Hematopoietic multipotent progenitor cell treated with erythropoietin and hydrocortisone succinate and interleukin-3 and kit ligand, for 4 days (in vitro differentiated cells): Measurements from ENCODE around the gene CPSF2.
"Not testable (repeated sequence)": the region's sequence is repeated elsewhere in the genome, so short reads cannot be mapped to it uniquely, and the experiment has no call there.

Experiments used
- DNase-seq: peaks from one replicate; pipeline ENCODE4 v3.0.0-alpha.2; 2015

Gene CPSF2

DNA sequence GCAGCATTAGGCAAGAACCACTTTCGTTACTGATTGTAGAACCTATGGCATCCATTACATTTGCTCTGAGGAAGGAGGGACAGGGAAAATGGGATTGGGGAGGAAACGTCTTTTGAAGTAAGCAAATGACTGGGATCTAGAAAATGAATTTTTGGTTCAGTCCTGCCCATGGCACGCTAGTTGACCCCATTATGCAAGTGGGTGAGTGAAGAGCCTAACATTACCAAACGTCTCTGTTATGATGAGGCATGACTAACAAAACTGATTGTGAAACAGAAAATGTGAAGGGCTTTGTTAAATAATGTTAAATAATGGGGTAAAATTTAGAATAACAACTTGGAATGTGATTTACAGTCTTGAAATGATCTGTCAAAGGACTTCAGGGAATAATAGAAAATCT lies 38.9 kb downstream of the CPSF2 start:
- no peak for DNase-seq

DNA sequence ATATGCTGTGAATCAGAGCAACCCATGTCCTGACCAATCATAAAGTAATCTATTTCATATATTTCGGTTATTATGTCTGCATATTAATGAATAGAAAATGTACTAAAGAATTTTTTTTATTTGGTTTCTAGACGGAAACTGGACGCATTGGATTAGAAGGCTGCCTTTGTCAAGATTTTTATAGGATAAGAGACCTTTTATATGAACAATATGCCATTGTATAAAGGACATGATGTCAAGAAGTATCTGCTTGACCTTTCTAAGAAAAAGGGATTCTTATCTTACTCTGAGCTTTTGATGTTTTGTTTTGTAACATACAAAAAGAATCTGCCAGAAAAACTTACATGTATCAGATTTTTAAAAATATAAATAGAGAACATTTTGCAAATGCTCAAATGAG lies 39.8 kb downstream of the CPSF2 start:
- no peak for DNase-seq

DNA sequence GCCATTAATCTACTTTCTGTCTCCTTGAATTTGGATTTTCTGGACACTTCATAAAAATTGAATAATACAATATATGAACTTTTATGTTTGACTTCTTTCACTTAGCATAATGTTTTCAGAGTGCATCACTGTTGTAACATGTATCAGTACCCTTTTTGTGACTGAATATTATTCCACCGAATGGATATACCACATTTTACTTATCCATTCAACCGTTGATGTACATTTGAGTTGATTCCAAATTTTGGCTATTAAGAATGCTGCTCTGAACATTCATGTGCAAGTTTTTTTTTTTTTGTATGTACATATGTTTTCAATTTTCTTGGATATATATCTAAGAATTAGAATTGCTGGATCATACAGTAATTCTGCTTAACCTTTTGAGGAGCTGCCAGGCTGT lies 43.2 kb downstream of the CPSF2 start:
- DNase-seq = no peak

DNA sequence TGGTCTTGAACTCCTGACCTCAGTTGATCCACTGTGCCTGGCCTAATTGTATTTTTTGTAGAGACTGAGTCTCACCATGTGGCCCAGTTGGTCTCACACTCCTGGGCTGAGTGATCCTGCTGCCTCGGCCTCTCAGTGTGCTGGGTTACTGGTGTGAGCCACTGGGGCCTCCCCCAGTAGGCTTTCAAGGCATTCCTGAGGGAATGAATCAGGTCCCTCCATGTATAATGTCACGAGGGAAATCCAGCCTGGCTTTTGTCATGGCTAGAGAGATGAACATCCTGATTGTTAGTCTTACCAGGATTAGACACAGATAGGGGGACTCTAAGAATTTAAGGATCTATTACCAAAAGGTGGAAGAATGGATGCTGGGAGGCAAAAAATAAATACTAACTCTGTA lies 51.9 kb downstream of the CPSF2 start:
- DNase-seq = no peak

DNA sequence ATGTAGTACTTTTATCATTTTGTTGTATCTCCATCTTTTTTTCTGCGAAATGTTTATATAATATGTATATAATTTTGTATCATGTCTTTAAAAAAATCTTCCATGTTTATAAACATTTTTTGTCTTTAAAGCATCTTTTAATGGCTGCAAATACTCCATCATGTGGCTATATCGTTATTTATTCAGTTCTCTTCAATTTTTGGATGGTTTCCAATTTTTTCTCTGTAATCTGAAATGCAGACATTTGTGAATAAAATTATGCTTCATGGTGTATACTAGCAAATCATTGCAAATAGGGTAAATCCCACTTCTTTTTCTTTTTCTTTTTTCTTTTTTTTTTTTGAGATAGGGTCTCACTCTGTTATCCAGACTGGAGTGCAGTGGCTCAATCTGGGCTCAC lies 54.0 kb downstream of the CPSF2 start:
- DNase-seq = no peak

DNA sequence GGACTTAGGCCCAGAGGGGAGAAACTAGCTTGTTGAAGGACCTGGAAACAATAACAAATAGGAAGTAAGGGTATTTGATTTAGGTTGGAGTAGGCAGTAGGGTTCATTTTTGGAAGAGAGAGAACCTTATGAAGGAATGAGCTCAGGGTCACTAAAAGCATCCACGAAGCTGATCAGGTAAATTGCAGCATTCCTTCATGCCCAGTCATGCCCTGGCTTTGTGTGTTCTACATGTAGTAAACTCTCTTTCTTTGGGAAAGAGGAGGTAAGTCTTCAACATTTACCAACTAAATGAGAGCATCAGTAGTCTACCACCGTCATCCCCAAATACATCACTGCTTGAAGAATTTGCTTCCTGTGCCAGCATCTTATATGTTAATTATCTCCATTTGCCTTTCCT lies 54.7 kb downstream of the CPSF2 start:
- no peak for DNase-seq

DNA sequence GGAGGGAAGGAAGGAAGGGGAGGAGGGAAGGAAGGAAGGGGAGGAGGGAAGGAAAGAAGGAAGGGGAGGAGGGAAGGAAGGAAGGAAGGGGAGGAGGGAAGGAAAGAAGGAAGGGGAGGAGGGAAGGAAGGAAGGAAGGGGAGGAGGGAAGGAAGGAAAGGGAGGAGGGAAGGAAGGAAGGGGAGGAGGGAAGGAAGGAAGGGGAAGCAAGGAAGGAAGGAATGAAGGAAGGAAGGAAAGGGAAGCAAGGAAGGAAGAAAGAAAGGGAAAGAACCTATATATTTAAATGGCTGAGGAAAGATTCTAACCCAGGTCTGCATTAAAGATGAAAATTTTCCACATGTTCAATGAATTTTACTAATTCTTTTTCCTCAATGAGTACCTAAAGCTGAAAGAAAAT lies 57.4 kb downstream of the CPSF2 start:
- DNase-seq = not testable (repeated sequence)

DNA sequence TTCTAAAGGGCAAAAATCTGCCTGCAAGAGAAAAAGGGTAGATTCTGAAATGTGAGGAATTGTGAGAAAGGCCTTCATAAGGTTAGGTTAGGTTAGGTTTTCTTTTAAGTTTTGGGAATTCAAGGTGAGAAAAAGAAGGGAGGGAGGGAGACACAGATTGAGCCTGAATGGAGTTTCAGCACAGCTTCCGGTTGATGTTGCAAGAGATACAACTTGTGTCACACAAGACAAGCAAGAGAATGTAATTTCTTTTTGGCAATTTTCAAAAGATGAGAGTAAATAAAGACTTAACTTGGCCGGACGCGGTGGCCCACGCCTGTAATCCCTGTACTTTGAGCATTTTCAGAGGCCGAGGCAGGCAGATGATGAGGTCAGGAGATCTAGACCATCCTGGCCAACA lies 63.8 kb downstream of the CPSF2 start:
- no peak for DNase-seq

DNA sequence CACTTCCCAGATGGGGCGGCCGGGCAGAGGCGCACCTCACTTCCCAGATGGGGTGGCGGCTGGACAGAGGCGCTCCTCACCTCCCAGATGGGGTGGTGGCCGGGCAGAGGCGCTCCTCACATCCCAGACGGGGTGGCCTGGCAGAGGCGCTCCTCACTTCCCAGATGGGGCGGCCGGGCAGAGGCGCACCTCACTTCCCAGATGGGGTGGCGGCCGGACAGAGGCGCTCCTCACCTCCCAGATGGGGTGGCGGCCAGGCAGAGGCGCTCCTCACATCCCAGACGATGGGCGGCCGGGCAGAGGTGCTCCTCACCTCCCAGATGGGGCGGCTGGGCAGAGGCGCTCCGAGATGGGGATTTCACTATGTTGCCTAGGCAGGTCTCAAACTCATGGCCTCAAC lies 65.8 kb downstream of the CPSF2 start:
- DNase-seq = not testable (repeated sequence)

DNA sequence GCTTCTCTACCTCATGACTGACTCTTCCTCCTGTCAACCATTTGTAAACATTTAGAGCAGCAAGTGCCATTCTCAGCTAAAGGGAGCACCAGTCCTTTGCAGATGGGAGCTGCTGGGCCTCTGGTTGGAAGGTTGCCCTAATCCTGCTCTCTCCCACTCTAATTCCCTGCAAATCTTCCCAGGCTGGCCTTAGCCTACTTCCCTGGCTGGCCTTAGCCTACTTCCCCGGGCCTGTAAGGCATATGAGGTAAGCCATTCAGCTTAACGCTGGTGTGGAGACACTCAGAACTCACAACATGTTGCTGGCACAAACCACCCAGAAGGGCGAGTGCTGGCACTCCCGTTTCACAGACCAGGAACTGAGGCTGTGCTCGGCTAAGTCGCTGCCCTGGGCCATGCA lies 69.0 kb downstream of the CPSF2 start:
- no peak for DNase-seq

DNA sequence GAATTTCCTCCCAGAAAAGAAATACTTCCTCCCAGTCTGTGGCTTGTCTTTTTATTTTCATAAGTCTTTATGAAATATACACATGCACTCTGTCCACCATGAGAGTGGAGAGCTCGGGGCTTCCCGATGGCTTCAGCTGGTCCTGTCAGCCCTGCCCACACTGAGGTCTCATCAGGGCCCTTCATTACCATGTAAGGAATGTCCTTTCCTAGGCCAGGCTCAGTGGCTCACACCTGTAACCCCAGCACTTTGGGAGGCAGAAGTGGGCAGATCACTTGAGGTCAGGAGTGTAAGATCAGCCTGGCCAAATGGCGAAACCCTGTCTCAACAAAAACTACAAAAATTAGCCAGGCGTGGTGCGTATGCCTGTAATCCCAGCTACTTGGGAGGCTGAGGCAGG lies 77.0 kb downstream of the CPSF2 start:
- DNase-seq = no peak

DNA sequence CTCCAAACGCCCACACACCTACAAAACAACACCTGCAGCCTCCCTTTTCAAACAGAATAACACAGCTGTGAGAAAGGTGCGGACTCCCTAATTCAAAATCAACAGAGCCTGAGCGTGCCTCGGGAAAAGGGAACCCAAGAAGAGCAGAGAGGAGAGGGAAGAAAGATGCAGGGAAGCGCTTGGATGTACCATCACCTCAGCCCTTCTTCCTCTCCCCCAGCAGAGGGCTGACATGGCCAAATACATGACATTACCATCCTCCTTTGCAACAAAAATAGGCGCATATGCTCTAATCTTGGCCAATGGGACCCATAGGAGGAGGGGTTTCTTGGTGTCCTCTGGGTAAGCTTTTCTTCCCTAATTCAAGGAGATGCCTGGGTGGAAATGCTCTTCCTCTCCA lies 78.0 kb downstream of the CPSF2 start:
- no peak for DNase-seq

DNA sequence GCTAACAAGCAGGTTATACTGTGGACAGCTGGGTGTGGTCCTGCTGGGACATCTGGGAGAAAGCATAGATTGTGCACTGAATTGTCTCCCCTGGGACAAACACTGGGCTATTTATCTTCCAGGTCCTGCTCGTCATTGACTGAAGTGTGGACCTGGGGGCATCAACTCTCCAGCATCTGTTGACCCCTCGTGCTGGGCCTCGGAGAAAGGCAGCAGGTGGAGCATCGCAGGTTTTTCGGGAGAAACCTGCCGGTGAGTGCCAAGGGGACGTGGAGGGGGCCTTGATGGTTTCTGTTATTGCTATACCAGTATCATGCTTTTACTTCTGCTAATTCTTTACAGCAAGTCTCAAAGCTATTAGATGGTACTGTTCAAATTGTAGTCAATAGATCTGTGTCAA lies 81.3 kb downstream of the CPSF2 start:
- no peak for DNase-seq

DNA sequence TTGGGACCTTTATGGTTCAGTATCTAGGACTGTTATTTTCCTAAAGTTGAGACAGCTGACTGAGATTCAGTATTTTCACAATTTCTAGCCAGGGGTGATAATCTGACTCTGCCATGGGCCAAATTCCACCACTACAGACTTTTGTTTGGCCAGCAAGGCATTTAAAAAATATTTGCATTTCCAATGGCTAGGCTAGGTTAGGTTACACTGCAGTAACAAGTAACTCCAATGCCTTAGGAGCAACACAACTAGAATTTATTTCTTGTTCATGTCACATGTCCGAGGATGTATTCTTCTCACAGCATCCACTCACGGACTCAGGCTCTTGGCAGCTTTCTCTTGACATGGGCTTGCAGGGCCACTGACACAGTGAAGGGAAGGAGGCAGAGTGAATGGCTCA lies 83.0 kb downstream of the CPSF2 start:
- DNase-seq = no peak

DNA sequence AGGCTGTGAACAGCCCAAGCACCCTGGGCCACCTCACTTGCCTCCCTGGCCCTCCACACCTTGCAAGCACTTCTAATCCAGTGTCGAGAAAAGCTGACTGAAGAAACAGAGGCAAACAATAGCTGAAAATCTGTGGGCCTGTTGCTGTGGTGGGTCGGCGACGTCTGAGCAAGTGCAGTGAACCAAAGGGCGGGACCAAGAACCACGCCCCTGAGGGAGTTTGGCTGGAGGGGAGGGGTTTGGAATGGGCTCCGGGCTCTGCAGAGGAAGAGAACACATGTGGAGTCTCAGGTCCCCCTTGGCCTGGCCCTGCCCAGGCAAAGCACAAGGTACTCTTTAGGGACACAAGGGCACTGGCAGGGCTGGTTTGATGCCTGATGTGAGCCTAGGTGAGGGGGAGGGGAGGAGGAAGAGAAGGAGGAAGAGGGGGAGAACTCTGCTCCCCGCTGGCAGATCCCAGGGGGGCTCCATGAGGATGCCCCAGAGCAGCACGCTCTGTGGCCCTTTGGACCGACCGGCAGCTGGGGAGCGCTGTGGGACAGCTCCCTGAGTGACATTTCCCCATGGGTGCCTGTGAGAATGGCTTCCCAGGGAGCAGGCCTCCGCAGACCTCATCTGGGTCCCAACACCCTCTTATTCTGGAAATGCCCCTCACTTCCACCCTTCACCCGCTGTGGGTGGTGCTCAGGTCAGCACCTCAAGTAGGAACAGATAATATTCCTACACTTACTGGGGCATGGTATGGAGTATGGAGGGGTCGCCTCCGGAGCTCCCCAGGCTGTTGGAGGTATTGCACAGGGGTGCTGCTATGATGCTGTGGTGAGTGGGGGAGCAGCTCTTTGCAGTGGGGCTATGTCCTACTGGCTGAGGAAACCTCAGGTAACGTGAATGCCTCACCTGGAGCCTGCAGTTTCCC lies 85.5 kb downstream of the CPSF2 start:
- no peak for DNase-seq

DNA sequence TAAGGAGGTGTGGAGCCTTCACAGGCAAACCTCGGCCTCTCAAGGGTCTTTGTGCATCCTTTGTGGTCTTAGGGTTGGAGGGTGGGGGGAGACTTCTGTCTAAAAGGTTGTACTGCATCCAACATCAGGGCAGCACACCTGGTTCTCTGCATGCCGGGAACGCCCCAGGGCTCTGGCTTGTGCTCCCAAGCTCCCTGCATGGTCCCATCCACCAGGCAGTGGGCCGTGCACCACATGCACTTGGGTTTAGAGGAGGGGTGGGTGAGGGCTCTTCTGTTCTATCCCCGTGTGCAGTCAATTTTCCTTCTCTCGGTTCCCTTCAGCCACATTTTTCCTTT lies 86.1 kb downstream of the CPSF2 start:
- no peak for DNase-seq

DNA sequence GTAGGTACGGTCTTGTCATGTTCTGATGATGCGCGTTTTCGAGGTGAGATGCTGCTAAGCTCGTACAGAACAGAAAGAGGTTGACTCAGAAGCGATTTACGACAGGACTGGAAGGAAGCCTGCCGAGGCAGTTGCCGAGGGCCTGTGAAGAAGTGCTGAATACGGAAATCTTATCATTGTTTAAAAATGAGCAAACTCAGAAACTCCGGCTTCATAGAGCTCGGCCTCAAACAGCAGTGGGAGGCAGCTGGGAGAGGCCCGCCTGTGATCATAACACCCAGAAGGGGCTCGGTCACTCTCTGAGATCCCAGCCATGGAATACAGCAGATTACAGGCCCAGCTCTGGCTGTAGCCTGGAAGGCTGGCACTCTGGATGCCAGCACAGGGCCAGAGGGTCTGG lies 87.4 kb downstream of the CPSF2 start:
- DNase-seq = no peak

DNA sequence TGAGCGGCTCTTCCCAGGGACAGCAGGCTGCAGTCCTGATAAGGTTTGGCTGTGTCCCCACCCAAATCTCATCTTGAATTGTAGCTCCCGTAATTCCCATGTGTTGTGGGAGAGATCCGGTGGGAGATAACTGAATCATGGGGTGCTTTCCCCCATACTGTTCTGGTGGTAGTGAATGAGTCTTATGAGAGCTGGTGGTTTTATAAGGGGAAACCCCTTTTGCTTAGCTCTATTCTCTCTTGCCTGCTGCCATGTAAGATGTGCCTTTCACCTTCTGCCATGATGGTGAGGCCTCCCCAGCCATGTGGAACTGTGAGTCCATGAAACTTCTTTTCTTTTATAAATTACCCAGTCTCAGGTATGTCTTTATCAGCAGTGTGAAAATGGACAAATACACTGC lies 91.4 kb downstream of the CPSF2 start:
- DNase-seq = not testable (repeated sequence)

DNA sequence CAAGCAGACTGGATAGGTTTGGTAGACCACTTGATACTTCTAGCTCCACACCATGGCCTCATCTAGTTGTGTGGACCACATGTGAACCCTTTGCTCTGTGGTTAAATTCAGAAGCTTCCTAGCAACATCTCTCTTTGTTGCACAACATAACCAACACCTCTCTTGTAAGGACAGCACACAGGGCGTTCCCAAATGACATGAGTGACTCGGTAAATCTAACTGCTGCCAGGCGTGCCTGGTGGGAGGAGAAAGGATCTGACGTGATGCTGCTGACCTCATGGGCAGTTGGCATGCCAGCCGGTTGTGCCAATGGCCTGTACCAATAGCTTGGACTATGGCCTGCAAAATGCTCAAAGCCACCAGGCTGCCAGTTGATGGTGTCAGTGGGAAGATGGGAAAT lies 93.8 kb downstream of the CPSF2 start:
- DNase-seq = no peak

DNA sequence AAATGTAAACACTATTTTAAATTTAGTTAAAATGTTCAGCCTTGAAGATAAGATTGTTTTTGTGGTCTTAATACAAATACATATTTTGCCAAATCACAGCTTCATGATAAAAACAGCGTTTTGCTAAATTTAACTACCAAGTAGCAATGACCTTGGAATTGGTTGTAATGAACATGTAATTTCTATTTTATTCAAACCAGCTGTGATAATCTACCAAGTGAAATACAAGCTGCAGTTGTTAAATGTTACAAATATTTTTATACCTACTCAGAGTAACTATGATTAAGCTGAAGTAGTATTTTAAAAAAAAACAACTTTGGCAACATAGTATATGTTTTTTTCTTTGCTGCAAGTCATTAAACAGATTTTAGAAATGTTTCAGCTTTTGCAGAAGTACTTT lies 96.2 kb downstream of the CPSF2 start:
- no peak for DNase-seq
